ENCODE results near the gene PPIG. TPM values are rescaled to one million over a fixed set of nuclear protein-coding genes. Genes with fewer than 3 reads are reported as not detected.

PPIG gene
- total RNA-seq, 4 donors from 2014 or later = 26.1 to 53.8 (median 37.1) TPM

DNA sequence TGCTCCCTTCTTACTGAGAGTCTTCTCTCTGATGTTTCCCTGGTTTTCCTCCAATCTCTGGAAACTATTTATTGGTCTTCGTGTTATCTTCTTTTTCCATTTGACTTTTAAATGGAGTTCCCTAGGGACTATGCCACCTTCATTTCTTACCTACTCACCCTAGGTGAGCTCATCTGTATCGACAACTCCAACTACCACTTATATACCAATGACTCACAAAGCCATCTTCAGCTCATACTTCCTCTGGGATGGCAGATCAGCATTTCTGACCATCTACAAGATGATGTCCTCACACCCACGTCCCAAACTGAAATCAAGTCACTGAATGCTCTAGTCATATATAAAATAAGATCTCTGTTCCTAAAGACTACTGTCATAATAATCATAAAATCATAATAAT, 69.5 kb downstream of the PPIG start:
- no peaks in the 10 kb centered on the region for H3K27me3 ChIP-seq
- H3K9me3 ChIP-seq = no peaks in the 10 kb centered on the region
- 77 to 83% methylated on average over 3 of the region's 3 CpGs for WGBS, 2 donors
- H3K4me1 ChIP-seq = no peaks in the 10 kb centered on the region
- no peaks in the 10 kb centered on the region for H3K36me3 ChIP-seq
- no peak overlapping the region for H3K4me3 ChIP-seq
- no peak for DNase-seq (ENCODE audit: low spot score in 2 of 2)
- TF ChIP-seq POLR2A (IDR thresholded peaks at IDR 0.05) = no peak
- no peak for TF ChIP-seq EP300 (IDR thresholded peaks at IDR 0.05)
- TF ChIP-seq CTCF (IDR thresholded peaks at IDR 0.05) = no peak
- H3K27ac ChIP-seq = no peak overlapping the region

DNA sequence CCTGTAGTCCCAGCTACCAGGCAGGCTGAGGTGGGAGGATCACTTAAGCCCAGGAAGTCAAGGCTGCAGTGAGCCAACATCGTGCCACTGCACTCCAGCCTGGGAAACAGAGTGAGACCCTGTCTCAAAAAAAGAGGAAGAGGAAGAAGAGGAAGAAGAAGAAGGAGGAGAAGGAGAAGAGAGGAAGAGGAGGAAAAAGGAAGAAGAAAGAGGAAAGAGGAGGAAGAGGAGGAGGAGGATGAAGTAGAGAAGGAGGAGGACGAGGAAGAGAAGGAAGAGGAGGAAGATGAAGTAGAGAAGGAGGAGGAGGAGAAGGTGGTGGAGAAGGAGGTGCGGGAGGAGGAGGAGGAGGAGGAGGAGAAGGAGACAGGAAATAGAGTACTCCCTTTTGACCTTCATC, 72.0 kb downstream of the PPIG start:
- no peaks in the 10 kb centered on the region for H3K4me1 ChIP-seq
- DNase-seq (ENCODE audit: low spot score in 2 of 2) = no peak
- no peak for TF ChIP-seq POLR2A (IDR thresholded peaks at IDR 0.05)
- TF ChIP-seq EP300 (IDR thresholded peaks at IDR 0.05) = no peak
- TF ChIP-seq CTCF (IDR thresholded peaks at IDR 0.05) = no peak
- no peaks in the 10 kb centered on the region for H3K27me3 ChIP-seq
- 74 to 80% methylated on average over 3 of the region's 3 CpGs for WGBS, 2 donors
- no peaks in the 10 kb centered on the region for H3K9me3 ChIP-seq
- H3K27ac ChIP-seq = no peak overlapping the region
- no peak overlapping the region for H3K4me3 ChIP-seq
- H3K36me3 ChIP-seq = no peaks in the 10 kb centered on the region

DNA sequence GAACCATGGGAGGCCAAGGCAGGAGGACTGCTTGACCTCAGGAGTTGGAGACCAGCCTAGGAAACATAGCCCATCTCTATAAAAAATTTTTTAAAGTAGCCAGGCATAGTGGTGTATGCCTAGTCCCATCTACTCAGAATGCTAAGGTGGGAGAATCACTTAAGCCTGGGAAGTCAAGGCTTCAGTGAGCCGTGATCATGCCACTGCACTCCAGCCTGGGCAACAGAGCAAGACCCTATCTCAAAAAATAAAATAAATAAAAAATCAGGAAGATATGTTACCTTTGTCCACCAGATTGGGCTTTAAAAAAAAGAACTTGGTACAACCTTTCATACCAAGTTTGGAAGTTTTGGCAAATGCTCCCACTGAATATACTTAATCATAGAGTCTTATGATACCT, 74.7 kb downstream of the PPIG start:
- TF ChIP-seq EP300 (IDR thresholded peaks at IDR 0.05) (no peak), CTCF (IDR thresholded peaks at IDR 0.05) (no peak), POLR2A (IDR thresholded peaks at IDR 0.05) (no peak)
- 97 to 100% methylated on average over 1 of the region's 1 CpG for WGBS, 2 donors
- Histone ChIP-seq H3K27me3 (no peaks in the 10 kb centered on the region), H3K4me3 (no peak overlapping the region), H3K36me3 (no peaks in the 10 kb centered on the region), H3K4me1 (no peaks in the 10 kb centered on the region), H3K9me3 (no peaks in the 10 kb centered on the region), H3K27ac (no peak overlapping the region)
- DNase-seq (ENCODE audit: low spot score in 2 of 2) = no peak

- no peak for TF ChIP-seq EP300 (IDR thresholded peaks at IDR 0.05)
- no peak for TF ChIP-seq POLR2A (IDR thresholded peaks at IDR 0.05)
- TF ChIP-seq CTCF (IDR thresholded peaks at IDR 0.05) = no peak
- WGBS, 2 donors = 81 to 91% methylated on average over 1 of the region's 1 CpG
- DNase-seq (ENCODE audit: low spot score in 2 of 2) = no peak
- Histone ChIP-seq H3K4me1 (no peaks in the 10 kb centered on the region), H3K4me3 (no peak overlapping the region), H3K27me3 (no peaks in the 10 kb centered on the region), H3K27ac (no peak overlapping the region), H3K36me3 (no peaks in the 10 kb centered on the region), H3K9me3 (no peaks in the 10 kb centered on the region)
Observed at GRCh38 chr2:169659320-169659719, 75.2 kb downstream of the PPIG start.

- Histone ChIP-seq H3K4me1 (no peaks in the 10 kb centered on the region), H3K36me3 (no peaks in the 10 kb centered on the region), H3K27me3 (no peaks in the 10 kb centered on the region), H3K27ac (no peak overlapping the region), H3K9me3 (no peaks in the 10 kb centered on the region), H3K4me3 (no peak overlapping the region)
- 63 to 73% methylated on average over 3 of the region's 3 CpGs for WGBS, 2 donors
- no peak for DNase-seq (ENCODE audit: low spot score in 2 of 2)
- TF ChIP-seq POLR2A (IDR thresholded peaks at IDR 0.05) = no peak
- no peak for TF ChIP-seq CTCF (IDR thresholded peaks at IDR 0.05)
- no peak for TF ChIP-seq EP300 (IDR thresholded peaks at IDR 0.05)
Observed at GRCh38 chr2:169661265-169661664, 77.1 kb downstream of the PPIG start.

Measured in tibial nerve (tissue), 4 donors.